HEK293 (cell line): Measurements from ENCODE around the gene EPS8L3.
A peak's percentile ranks its signal among the peaks of the same experiment; 100 is the strongest.

Experiments
- CTCF ChIA-PET: fragments of 350-600 bp; formaldehyde crosslinking; extraction: SDS; loops from one replicate; lab custom pipeline; 2021; ENCODE audit warnings: antibody characterized with exemption; lab: Yijun Ruan, JAX
- POLR2A ChIA-PET: fragments of 300-600 bp; formaldehyde crosslinking; extraction: SDS; loops from one replicate; lab custom pipeline; 2020; ENCODE audit warnings: antibody characterized with exemption, inconsistent platforms; lab: Yijun Ruan, JAX
- H3K27ac ChIP-seq: fragments of 200-500 bp; sonication (Bioruptor generic); 2 replicates; pipeline ENCODE4 v1.5.1; 2014; ENCODE audit warnings: low read depth, low read length, control low read depth, inconsistent platforms; ENCODE audit errors: extremely low read depth
- H3K36me3 ChIP-seq, 2 experiments: fragments of 200-500 bp in 1 of 2; sonication (Bioruptor generic) in 1 of 2; 1 replicate in 1 of 2; 2 replicates in 1 of 2; pipeline ENCODE4 v1.5.1; 2014 to 2017; ENCODE audit warnings: inconsistent platforms in 2 of 2, low read length in 2 of 2; ENCODE audit not compliant: control insufficient read depth in 2 of 2, insufficient read depth in 1 of 2
- H3K4me1 ChIP-seq: fragments of 200-500 bp; sonication (Bioruptor generic); 2 replicates; pipeline ENCODE4 v1.5.1; 2014; ENCODE audit warnings: mild to moderate bottlenecking, low read length, inconsistent platforms; ENCODE audit not compliant: control insufficient read depth, insufficient read depth
- H3K4me3 ChIP-seq: 2 replicates; pipeline ENCODE4 v1.5.1; 2011; ENCODE audit warnings: low read depth, mild to moderate bottlenecking, control low read depth, low read length, moderate library complexity
- H3K9me3 ChIP-seq: fragments of 200-500 bp; sonication (Bioruptor generic); 2 replicates; pipeline ENCODE4 v1.5.1; 2014; ENCODE audit warnings: low read depth, low read length, inconsistent platforms; ENCODE audit not compliant: control insufficient read depth, insufficient read depth
- SETDB1 ChIP-seq: IDR thresholded peaks from one replicate; pipeline ENCODE4 v1.6.1; 2017; ENCODE audit warnings: mild to moderate bottlenecking, low read length, moderate library complexity, mixed read lengths; ENCODE audit not compliant: insufficient read length
- SP3 ChIP-seq: fragments of 450-650 bp; formaldehyde crosslinking; IDR thresholded peaks from 2 replicates; pipeline ENCODE4 v1.5.1; 2016; ENCODE audit warnings: missing biosample characterization, missing genetic modification characterization
- SP7 ChIP-seq: fragments of 450-650 bp; formaldehyde crosslinking; IDR thresholded peaks from 2 replicates; pipeline ENCODE4 v1.5.1; 2016; ENCODE audit warnings: missing biosample characterization, missing genetic modification characterization
- ZBTB7A ChIP-seq: fragments of 450-650 bp; formaldehyde crosslinking; IDR thresholded peaks from 2 replicates; pipeline ENCODE4 v1.5.1; 2016; ENCODE audit warnings: low read depth, missing biosample characterization, missing genetic modification characterization
- ZFHX2 ChIP-seq: fragments of 450-650 bp; formaldehyde crosslinking; conservative IDR thresholded peaks from 2 replicates; pipeline ENCODE4 v1.5.1; 2016; ENCODE audit warnings: missing biosample characterization, missing genetic modification characterization
- ZNF148 ChIP-seq: fragments of 450-650 bp; formaldehyde crosslinking; IDR thresholded peaks from 2 replicates; pipeline ENCODE4 v1.5.0; 2017; ENCODE audit warnings: missing biosample characterization, missing genetic modification characterization, borderline replicate concordance
- ZNF23 ChIP-seq: fragments of 450-650 bp; formaldehyde crosslinking; IDR thresholded peaks from 2 replicates; pipeline ENCODE4 v1.5.1; 2016; ENCODE audit warnings: missing biosample characterization, missing genetic modification characterization, borderline replicate concordance
- ZNF24 ChIP-seq: fragments of 450-650 bp; formaldehyde crosslinking; IDR thresholded peaks from 2 replicates; pipeline ENCODE4 v1.5.1; 2016; ENCODE audit warnings: missing biosample characterization, missing genetic modification characterization
- ZNF580 ChIP-seq: fragments of 450-650 bp; formaldehyde crosslinking; IDR thresholded peaks from 2 replicates; pipeline ENCODE4 v1.5.1; 2016; ENCODE audit warnings: missing biosample characterization, missing genetic modification characterization
- ZNF585B ChIP-seq: fragments of 450-650 bp; formaldehyde crosslinking; IDR thresholded peaks from 2 replicates; pipeline ENCODE4 v1.5.1; 2016; ENCODE audit warnings: missing biosample characterization, missing genetic modification characterization
- ZNF626 ChIP-seq: fragments of 450-650 bp; sonication (Bioruptor Pico); formaldehyde crosslinking; IDR thresholded peaks from 2 replicates; pipeline ENCODE4 v1.5.1; 2018; ENCODE audit warnings: missing biosample characterization, missing genetic modification characterization, inconsistent platforms
- ZNF707 ChIP-seq: fragments of 450-650 bp; formaldehyde crosslinking; IDR thresholded peaks from 2 replicates; pipeline ENCODE4 v1.5.1; 2016; ENCODE audit warnings: missing biosample characterization, missing genetic modification characterization
- ZNF785 ChIP-seq: fragments of 450-650 bp; formaldehyde crosslinking; IDR thresholded peaks from 2 replicates; pipeline ENCODE4 v1.5.1; 2016; ENCODE audit warnings: missing biosample characterization, missing genetic modification characterization
- ZNF843 ChIP-seq: fragments of 450-650 bp; formaldehyde crosslinking; IDR thresholded peaks from 2 replicates; pipeline ENCODE4 v1.5.1; 2016; ENCODE audit warnings: missing biosample characterization, missing genetic modification characterization
- ZSCAN16 ChIP-seq: fragments of 450-650 bp; formaldehyde crosslinking; IDR thresholded peaks from 2 replicates; pipeline ENCODE4 v1.5.1; 2016; ENCODE audit warnings: missing biosample characterization, missing genetic modification characterization
- TF ChIP-seq, protein P1 (sequence below): fragments of 450-650 bp; formaldehyde crosslinking; IDR thresholded peaks from 2 replicates; pipeline ENCODE4 v1.5.1; 2017; ENCODE audit warnings: missing biosample characterization, missing genetic modification characterization
- TF ChIP-seq, protein P2 (sequence below): fragments of 450-650 bp; formaldehyde crosslinking; IDR thresholded peaks from 2 replicates; pipeline ENCODE4 v1.5.1; 2016; ENCODE audit warnings: missing biosample characterization, missing genetic modification characterization
- TF ChIP-seq, protein P3 (sequence below): fragments of 450-650 bp; formaldehyde crosslinking; IDR thresholded peaks from 2 replicates; pipeline ENCODE4 v1.5.1; 2016; ENCODE audit warnings: missing biosample characterization, missing genetic modification characterization

EPS8L3 gene

GRCh38 chr1:109721042-109721441 lies 42.7 kb downstream of the EPS8L3 start (continued):
- TF ChIP-seq ZSCAN16 (no peak), ZFHX2 (no peak)

- Histone ChIP-seq H3K36me3 (no peaks in the 10 kb centered on the region), H3K27ac (no peak overlapping the region)
- POLR2A ChIA-PET, result no interaction called here
- no peak for TF ChIP-seq ZNF580
- no peak for TF ChIP-seq ZNF585B (tag by site-specific recombination)
- no peak for TF ChIP-seq ZNF24 (tag by site-specific recombination)
- no peak for TF ChIP-seq ZNF23 (tag by site-specific recombination)
- no peak for TF ChIP-seq SP7 (tag by site-specific recombination)
- TF ChIP-seq ZBTB7A (tag by site-specific recombination), result no peak
- no peak for TF ChIP-seq ZNF843
- TF ChIP-seq, protein P1, sequence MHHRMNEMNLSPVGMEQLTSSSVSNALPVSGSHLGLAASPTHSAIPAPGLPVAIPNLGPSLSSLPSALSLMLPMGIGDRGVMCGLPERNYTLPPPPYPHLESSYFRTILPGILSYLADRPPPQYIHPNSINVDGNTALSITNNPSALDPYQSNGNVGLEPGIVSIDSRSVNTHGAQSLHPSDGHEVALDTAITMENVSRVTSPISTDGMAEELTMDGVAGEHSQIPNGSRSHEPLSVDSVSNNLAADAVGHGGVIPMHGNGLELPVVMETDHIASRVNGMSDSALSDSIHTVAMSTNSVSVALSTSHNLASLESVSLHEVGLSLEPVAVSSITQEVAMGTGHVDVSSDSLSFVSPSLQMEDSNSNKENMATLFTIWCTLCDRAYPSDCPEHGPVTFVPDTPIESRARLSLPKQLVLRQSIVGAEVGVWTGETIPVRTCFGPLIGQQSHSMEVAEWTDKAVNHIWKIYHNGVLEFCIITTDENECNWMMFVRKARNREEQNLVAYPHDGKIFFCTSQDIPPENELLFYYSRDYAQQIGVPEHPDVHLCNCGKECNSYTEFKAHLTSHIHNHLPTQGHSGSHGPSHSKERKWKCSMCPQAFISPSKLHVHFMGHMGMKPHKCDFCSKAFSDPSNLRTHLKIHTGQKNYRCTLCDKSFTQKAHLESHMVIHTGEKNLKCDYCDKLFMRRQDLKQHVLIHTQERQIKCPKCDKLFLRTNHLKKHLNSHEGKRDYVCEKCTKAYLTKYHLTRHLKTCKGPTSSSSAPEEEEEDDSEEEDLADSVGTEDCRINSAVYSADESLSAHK (tag by site-specific recombination), result no peak
- TF ChIP-seq, all 188 proteins: peak for 0
- no peak overlapping the region for H3K4me3 ChIP-seq
- CTCF ChIA-PET, result interaction anchor here (0.7 to 2.0 kb wide), 3 partner anchors 54 to 182 kb away, joined by 3 to 4 read pairs (median 4); no protein-coding TSS in a partner anchor
- no peaks in the 10 kb centered on the region for H3K9me3 ChIP-seq
- no peaks in the 10 kb centered on the region for H3K4me1 ChIP-seq
These were observed 44.3 kb downstream of the EPS8L3 start for GRCh38 chr1:109719337-109719837.

DNA sequence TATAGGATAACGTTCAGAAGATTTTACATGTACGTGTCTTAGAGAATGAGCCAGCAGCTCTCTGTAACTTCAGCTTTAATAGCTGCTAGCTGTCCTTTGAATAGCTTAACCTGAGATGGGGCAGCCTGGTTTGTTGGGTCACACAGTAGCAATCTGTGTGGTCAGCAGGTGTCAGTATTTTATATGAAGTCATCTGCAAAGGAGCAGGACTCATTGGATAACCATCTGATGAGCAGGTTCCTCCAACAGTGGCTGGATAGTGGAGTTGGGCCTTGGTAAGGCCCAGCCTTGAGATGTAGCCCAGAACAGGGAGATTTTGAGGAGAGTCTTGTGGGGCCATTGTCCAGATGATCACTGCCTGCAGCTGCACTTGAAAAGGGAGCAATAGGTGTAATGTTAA lies 45.2 kb downstream of the EPS8L3 start:
- Histone ChIP-seq H3K27ac (no peak overlapping the region), H3K4me1 (no peaks in the 10 kb centered on the region), H3K4me3 (no peak overlapping the region), H3K9me3 (no peaks in the 10 kb centered on the region), H3K36me3 (no peaks in the 10 kb centered on the region)
- POLR2A ChIA-PET, result no interaction called here
- CTCF ChIA-PET, result interaction anchor here (1.5 to 2.3 kb wide), 2 partner anchors 55 to 78 kb away, joined by 11 to 12 read pairs; no protein-coding TSS in a partner anchor
- TF ChIP-seq, protein P2, sequence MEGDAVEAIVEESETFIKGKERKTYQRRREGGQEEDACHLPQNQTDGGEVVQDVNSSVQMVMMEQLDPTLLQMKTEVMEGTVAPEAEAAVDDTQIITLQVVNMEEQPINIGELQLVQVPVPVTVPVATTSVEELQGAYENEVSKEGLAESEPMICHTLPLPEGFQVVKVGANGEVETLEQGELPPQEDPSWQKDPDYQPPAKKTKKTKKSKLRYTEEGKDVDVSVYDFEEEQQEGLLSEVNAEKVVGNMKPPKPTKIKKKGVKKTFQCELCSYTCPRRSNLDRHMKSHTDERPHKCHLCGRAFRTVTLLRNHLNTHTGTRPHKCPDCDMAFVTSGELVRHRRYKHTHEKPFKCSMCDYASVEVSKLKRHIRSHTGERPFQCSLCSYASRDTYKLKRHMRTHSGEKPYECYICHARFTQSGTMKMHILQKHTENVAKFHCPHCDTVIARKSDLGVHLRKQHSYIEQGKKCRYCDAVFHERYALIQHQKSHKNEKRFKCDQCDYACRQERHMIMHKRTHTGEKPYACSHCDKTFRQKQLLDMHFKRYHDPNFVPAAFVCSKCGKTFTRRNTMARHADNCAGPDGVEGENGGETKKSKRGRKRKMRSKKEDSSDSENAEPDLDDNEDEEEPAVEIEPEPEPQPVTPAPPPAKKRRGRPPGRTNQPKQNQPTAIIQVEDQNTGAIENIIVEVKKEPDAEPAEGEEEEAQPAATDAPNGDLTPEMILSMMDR, result peak; percentile 32
- TF ChIP-seq SP3 (no peak), ZNF148 (tag by site-specific recombination) (no peak)

GRCh38 chr1:109717729-109718128 lies 46.0 kb downstream of the EPS8L3 start:
- ChIA-PET CTCF (interaction anchor here (1.5 to 2.3 kb wide), 2 partner anchors 56 to 78 kb away, joined by 11 to 12 read pairs; no protein-coding TSS in a partner anchor), POLR2A (no interaction called here)
- TF ChIP-seq ZNF785, result no peak
- no peak for TF ChIP-seq SETDB1
- TF ChIP-seq, protein P3, sequence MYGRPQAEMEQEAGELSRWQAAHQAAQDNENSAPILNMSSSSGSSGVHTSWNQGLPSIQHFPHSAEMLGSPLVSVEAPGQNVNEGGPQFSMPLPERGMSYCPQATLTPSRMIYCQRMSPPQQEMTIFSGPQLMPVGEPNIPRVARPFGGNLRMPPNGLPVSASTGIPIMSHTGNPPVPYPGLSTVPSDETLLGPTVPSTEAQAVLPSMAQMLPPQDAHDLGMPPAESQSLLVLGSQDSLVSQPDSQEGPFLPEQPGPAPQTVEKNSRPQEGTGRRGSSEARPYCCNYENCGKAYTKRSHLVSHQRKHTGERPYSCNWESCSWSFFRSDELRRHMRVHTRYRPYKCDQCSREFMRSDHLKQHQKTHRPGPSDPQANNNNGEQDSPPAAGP (tag by site-specific recombination), result no peak
- no peak for TF ChIP-seq ZNF626 (tag by site-specific recombination)
- no peak for TF ChIP-seq ZNF707
- no peak for TF ChIP-seq ZNF24 (tag by site-specific recombination)
- Histone ChIP-seq H3K36me3 (no peaks in the 10 kb centered on the region), H3K4me1 (no peaks in the 10 kb centered on the region), H3K4me3 (no peak overlapping the region), H3K27ac (no peak overlapping the region), H3K9me3 (no peaks in the 10 kb centered on the region)
